ENCODE measurements around the gene RAD51B.

The RAD51B gene

DNA sequence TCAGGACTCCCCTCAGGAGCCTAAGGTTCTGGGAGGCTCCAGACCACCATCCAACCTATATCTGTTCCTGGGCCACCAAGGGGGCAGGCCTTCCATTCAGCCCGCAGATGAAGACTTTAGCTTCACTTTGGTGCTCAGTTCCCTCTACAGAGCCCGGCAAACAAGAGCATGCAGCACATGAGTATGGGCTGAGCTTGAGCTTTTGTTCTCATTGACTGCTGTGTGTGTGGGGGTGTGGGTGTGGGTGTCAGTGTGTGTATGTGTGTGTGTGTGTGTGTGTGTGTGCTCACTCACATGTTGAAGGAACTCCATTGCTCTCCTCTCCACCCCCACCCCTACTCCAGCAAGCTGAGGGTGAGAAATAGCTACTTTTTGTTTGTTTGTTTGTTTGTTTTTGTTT lies 754.1 kb downstream of the RAD51B start:
- DNase-seq (ENCODE audit: low read depth in 3 of 3) = peak in 1 of 3 experiments; percentile 3

DNA sequence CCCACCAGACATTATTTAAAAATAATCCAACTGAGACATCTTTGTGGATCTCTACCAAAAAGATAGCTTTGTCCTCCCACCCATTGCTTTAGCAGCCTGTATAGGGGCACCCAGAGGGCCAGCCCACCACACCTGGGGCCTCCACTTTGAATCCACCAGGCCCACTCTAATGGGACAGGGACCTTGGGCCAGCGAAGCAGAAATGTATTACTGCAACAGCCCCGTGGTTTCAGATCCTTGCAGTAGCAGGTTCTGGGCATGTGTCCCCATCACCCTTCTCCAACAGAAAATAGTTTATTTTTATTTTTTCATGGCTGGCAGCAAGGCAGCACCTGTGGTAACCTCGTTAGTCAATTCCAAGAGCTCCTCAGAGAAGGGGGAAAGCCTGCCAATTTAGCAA lies 754.9 kb downstream of the RAD51B start:
- no peak for DNase-seq (ENCODE audit: low read depth in 3 of 3)

DNA sequence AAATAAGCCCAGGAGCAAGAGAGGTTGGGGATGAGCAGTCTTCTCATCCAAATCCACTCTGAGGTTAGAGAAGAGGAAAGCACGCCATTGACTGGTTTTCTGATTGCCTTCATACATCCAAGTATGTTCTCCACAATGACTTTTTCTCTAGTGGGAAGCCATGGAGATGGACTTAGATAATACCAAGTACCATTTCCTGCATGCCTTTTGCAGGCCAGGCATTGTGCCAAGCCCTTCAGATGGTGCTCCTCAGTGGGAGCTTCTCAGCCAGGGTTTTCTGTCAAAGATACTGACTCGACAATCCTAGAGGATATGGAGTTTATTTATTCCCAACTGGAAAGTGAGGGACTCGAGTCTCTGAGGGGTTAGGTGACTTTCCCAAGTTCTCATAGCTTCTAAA lies 755.3 kb downstream of the RAD51B start:
- no peak for DNase-seq (ENCODE audit: low read depth in 3 of 3)

DNA sequence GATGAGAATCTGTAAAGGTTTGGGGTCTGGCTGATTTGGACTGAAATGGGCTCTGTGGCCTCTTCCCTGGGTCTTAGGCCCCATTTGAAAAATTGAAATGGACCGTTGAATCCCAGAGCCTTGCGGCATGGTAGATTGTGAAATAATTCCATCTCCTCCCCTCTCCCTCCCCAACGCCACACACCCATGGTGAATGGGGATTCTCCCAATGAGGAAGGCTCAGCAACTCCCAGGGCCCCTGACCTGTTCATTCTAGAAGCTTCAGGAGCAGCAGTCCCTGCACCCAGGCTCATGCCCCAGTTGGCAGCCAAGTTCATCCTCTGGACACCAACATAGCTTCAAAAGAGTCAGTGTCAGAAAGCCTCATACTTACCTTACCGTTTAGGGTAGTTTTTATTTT lies 755.8 kb downstream of the RAD51B start:
- no peak for DNase-seq (ENCODE audit: low read depth in 3 of 3)

DNA sequence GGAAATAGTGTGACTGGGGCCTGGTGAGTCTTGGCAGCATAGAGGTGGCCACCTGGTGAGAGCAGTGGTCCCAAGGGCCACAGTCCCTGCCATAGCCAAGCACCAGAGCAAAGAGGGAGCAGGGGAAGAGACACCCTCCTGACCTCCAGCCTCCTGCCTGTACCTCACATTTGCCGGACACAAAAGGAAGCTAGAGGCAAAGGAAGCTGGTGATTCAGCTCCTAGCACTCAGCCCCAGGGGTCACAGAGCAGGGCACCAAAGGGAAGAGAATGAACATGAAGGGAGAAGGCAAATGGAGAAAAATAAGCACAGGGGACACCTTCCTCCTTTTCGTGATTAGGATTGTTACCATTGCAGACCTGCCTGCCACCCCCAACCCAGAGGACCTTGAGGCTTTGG lies 756.5 kb downstream of the RAD51B start:
- no peak for DNase-seq (ENCODE audit: low read depth in 3 of 3)

DNA sequence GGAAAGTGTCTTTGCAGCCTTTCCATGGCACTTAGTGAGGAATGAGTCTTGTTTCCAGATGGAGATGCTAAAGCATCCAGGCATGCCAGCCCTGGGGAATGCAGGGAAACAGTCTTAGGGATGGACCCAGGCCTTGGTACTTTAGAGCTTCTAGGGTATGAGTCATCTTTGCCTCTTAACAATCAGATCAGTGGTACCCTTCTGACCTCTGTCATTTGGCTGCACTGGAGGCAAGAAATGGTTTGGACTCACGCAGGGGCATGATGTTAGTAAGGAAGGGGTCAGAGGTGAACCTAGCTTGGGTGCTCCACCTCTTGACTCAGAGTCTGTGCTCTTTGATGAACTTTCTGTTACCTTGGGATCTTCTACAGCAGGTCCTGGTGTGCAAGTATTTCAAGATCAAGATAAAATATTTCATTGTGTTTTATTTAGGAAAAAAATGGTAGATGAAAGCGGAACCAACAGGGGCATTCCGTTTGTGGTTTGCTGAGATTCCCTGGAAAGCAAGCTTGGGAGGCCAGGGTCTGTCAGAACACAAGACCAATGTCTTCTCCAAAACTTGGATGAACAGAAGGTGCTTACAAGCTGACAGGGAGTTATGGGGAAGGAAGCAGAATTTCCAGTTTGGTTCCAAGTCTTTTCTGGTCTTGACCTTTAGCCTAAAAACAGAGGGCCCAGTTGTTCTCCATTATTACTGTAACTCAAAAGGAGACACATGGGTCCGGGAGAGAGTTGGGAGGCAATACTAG lies 757.1 kb downstream of the RAD51B start:
- DNase-seq (ENCODE audit: low read depth in 3 of 3) = no peak

DNA sequence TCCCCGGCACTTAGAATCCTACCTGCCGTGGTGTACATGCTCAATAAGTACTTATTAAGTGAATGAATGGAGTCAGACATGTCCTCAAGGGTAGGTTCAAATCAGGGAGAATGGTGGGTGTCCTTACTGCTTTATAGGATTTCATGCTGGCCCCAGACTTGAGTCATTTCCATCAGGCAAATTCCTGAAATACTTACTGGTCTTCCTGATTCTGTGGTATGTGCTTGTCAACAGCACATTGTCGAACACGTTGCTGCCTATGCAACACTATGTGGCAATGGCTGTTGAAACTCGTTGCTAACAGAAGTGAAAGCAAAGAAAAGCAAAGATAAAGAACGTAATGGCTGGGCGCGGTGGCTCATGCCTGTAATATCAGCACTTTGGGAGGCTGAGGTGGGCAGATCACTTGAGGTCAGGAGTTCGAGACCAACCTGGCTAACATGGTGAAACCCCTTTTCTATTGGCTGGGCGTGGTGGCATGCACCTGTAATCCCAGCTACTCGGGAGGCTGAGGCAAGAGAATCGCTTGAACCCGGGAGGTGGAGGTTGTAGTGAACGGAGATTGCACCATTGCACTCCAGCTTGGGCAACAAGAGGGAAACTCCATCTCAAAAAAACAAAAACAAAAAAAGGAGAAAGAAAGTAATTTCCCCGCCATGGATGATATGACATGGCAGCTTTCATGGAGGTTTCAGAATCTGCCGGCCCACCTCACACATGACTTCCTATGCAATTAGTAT lies 758.4 kb downstream of the RAD51B start:
- DNase-seq (ENCODE audit: low read depth in 3 of 3) = no peak

DNA sequence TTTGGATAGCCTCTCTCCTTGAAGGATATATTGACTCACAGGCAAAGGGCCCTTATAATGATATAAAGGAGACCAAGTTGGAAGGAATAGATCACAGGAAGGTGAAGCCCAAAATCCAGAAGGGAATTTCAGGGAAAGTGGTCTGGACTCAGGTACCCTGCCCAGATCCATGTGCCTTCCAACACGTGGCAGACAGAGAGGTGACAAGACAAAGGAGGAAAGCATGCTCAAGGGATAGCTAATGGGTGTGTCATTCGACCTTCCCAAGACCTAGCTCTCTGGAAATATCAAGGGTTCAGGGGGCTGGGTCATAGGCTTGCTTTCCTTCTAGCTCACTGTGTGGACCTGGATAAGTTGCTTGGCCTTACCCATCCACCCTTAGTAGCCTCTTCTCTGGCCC lies 759.0 kb downstream of the RAD51B start:
- no peak for DNase-seq (ENCODE audit: low read depth in 3 of 3)

DNA sequence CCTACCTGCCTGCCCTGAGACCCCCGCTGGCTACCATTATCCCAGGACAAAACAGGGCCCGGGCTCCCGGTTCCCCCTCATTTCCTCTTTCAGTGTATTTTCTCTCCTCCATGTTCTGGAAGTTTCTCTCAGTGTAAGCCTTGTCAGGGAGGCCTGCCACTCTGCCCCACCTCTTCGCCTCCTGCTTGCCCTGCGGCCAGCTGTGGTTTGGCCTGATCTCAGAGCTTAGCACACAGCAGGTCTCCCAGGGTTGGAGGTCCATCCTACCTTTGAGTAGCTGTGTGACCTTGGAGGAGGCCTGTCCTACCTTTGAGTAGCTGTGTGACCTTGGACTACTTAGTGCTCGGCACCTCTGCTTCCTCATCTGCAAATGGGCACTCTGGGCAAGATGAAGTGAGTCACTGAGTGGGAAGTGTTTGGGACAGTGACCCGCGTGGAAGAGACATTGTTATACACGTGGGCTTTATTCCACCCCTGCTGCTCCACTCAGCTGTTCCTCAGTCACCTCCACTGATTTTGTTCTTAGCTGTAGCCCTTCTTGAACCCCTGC lies 760.6 kb downstream of the RAD51B start:
- DNase-seq (ENCODE audit: low read depth in 3 of 3) = no peak

DNA sequence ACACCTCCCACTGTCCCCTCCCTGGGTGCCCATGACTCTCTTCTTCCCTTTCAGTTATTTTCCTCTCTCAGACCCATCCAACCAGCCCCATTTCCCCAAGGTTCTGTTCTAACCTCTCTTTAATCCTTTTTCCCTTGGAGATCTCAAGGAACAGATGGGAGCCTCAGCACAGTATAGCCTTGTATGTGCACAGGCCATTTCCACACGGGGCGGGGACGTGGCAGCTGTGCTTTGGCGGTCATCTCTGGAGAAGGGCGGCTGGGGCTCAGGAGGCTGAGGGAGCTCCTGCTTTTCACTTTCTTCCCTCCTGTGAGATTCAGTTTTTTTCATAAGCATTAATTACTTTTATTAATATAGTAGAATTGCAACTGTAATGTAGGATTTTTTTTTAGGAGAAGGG lies 761.1 kb downstream of the RAD51B start:
- no peak for DNase-seq (ENCODE audit: low read depth in 3 of 3)

DNA sequence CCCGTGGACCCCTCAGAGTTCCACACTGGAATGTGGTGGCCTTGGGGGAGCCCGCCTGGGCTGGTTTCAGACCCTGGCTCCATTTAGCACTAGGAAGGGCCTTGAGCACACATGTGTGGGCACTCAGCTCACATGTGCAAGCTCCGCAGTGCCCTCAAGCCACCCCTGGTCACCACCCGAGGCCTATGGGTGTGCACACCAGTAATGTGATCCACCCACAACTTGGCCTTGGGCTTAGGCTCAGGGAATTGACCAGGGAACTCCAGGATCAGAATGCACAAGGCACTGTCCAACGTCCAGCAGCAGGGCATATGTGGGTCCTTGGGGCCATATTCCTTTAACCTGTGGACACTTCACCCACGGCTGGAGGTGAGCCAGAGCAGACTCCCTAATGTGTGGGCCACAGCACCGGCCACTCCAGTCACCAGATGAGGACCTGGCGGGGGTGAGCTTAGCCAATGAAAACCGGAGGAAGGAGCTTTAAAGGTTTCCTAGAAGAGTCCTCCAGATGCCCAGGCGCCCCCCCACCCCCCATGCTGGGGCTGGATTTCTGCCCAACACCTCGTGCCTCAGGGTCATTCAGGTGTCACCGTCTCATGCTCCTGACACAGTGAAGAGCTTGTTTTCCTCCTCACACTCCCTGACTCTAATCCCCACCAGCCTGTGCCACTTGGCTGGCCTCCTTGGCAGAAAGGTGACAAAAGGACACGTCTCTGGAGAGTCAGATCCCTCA lies 764.1 kb downstream of the RAD51B start:
- no peak for DNase-seq (ENCODE audit: low read depth in 3 of 3)

DNA sequence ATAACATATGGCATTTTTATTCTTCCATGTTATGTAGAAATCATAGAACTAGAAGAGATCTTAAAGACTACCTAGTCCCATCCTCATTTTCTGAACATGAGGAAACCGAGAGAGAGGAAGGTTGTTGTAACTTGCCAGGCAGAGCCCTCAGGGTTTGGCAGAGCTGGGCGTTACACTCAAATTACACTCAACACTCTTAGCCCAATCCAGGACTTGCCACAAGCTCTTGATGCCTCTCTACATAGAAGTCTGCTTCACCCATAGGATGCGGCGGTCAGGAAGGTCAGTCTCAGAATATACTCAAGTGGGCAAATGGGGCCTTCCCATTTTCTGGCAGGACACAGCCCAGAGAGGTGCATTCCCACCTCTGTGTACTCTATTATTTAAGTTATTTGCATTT lies 765.2 kb downstream of the RAD51B start:
- DNase-seq (ENCODE audit: low read depth in 3 of 3) = no peak

DNA sequence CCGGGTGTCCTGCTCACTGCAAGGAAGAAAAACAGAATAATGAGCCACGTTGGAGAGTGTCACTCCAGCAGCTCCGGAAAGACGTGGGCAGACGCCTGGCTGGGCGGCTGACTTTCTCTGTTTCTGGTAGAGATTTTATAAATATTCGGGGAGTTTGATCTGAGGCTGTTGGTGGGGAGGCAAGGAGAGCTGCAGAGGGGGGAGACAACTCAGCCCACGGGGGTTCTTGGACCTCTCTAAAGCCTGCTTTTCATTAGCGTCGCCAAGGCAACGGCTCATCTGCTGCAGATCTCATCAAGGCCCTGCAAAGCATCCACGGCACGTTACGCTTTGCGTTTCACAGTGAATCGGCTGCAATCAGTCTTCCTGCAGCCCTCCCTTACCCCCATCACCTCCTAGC lies 766.1 kb downstream of the RAD51B start:
- DNase-seq (ENCODE audit: low read depth in 3 of 3) = no peak

DNA sequence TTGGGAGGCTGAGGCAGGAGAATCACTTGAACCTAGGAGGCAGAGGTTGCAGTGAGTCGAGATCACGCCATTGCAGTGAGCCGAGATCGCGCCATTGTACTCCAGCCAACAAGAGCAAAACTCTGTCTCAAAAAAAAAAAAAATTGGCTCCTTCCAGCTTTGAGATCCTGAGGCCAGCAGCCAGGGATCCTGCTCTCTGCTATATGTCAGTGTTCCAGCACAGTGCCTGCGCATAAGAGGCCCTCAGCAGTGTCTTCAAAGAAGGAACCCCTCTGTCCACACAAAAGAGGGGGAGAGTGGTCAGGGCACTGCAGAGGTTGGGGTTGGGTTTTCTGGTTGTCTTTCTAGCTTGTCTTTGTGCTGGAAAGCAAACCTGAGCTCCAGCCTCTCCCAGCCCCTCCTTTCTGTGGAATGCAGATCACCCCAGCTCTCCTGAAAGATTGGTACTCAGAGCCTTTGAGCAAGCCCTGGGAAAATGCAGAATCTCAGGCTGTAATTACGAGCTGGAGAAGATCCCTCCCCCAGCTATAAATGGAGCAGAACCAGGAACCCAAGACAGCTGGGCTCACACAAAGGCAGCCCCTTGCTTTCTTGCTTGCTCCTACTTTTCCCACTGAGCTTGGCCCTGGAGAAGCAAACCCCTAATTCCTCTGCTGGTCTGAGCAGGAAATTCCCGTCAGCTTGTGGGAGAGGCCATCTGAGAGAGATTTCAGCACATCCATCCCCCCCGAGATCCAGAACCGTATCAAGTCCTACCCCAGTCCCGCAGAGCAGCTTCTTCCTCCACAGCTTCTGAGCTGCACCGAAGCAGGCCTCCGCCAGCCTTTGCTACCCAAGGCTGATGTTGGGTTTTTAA lies 767.5 kb downstream of the RAD51B start:
- DNase-seq (ENCODE audit: low read depth in 3 of 3) = no peak

DNA sequence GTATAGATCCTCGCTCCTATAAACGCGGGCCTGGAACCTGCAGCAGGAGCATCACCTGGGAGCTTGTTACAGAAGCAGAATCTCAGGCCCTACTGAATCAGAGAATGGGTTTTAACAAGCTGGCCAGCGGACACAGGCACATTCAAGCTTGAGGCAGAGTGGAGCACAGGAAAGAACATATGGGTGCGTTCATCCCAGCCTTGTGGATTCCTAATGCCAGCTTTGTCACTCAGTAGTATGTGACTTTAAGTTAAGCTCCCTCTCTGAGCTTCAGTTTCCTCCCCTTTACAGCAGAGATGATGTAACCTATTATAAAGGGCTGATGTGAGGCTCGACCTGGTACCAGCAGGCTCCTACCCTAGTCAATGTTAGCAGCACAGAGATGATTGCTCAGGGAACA lies 768.4 kb downstream of the RAD51B start:
- DNase-seq (ENCODE audit: low read depth in 3 of 3) = no peak

DNA sequence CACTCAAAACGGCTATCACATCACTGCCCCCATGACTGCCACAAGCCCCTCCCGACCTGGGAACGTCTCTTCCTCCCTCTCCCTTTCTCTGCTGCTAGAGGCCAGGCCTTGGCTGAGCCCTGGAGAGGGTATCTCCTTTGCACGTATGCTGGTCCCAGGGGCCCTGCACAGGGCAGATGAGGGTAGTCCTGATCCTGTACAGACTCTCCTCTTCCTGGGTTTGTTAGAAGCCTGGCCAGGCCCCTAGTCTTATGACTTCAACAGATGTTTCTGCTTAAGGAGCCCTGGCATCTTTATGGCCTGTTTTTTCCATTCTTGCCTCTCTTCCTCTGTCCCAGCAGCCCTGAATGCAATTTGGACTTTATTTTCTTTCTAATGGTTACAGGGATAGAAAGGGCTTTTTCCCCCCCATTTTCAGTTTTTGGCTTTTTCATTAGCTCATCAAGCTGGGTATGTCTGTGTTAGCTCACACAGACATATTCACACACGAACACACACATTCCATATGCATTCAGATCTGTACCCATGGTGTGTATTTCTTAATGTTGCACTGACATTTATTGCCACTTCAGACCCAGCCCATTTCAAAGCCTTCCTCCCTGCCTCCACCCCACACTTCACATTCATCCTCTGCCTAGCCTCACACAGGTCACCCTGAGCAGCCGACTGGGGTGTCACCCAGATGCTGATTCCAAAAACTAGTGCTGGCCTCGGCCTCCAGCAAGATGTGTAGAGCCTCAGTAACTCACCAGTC lies 770.0 kb downstream of the RAD51B start:
- no peak for DNase-seq (ENCODE audit: low read depth in 3 of 3)

DNA sequence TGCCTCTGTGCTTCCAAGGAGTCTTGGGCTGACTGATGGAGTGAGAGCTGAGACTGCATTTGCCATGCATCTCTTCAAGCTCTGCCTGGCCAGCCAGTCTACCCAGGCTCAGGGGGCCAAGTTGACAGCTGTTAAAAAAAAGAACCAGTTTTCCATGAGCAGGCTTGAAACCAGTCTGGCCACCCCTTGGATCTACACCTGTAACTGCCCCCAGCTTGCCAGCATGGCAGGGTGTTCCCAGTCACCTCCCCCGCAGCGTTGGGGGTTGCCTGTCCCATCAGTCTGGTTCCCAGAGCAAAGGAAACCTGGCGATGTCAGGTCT lies 770.6 kb downstream of the RAD51B start:
- DNase-seq (ENCODE audit: low read depth in 3 of 3) = no peak

DNA sequence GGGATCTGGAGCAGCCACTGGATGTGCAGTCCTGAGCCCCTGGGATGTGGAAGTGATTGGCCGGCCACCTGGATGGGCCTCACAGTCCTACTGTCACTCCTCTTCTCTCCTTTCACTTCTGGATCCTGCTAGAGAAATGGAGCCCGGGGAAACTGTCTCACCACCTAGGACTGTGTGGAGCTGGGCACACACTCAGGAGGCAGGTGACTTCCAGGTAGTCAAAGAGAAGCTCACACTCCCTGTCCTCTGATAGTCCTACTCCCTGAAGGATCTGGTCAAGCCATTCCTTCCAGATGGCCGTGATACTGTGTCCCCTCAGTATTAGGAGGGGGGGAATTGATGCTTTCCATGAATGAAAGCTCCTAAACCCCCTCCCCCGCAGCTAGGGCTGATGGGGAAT lies 772.2 kb downstream of the RAD51B start:
- DNase-seq (ENCODE audit: low read depth in 3 of 3) = no peak

DNA sequence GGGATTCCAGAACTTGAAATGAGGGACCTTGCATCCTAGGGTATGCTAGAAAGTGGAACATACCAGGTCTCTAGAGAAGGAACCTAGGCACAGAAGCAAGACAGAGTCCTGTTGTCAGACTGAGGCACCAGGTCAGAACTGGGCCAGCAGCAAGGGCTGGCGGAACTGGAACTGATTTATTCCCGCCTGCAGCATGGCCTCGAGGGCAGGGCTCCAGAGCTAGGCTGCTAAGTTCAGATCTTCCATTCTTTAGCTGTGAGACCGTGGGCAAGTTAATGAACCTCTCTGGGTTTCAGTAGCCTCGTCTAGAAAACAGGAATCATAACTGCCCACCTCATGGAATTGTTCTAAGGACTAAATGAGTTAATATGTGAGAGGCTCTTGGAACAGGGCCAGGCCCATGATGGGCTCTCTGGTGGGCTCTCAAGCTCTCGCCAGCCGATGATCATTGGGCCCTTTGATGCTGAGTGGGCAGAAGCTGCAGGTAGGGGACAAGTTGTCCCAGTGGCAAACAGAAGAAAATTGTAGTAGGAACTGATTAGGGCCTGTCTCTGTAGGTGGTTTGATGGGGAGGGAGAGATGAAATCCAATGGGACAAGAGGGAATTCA lies 773.5 kb downstream of the RAD51B start:
- no peak for DNase-seq (ENCODE audit: low read depth in 3 of 3)

DNA sequence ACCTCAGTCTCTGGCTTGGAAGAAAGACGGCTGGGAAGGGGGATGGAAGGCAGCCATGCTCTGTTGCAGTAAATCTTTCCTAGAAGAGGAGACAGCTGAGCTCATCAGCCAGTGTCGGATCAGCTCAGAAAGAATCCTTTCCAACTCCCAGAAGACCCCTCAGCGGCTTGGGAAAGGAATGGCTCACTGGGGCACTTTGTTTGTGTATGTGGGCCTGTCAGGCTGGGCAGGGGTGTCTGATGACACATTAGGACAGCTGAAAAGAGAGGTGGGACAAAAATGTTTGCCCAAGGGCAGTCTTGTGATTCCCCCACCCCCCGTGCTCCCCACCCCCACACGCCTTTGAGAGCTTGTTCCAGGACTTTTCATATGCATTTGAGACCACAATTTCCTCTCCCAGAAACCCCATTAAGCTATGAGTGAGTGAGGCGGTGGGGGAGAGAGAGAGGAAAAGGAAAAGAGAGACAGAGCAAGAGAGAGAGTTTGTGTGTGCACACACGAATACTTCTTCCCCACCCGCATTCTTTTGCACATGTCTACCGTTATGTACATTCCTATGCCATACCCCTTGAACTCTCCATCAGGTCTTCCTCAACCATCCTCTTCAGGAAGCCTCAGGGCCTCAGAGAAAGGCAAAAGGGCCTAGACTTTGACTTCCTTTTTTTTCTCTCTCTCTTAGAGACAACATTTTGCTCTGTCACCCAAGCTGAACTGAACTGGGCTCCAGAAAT lies 774.4 kb downstream of the RAD51B start:
- no peak for DNase-seq (ENCODE audit: low read depth in 3 of 3)

Measured in stimulated activated CD4-positive, alpha-beta T cell treated with anti-CD3 and anti-CD28 coated beads, TNF-alpha, amount 100 ng/mL, for 4 hours (primary cell).